ENCODE measurements around the gene TP53BP1.
"Not testable (repeated sequence)": the region's sequence is repeated elsewhere in the genome, so short reads cannot be mapped to it uniquely, and the experiment has no call there.

TP53BP1 gene

GRCh38 chr15:43534897-43535296 lies 41.9 kb upstream of the TP53BP1 start:
- Histone ChIP-seq H3F3A (ENCODE audit: insufficient read depth, low read length) (no peaks in the 10 kb centered on the region), H3K9me2 (replicated peaks; ENCODE audit: insufficient read depth, low read length) (no peaks in the 10 kb centered on the region), H3K4me1 (ENCODE audit: low read length) (no peaks in the 10 kb centered on the region), H3K4me2 (ENCODE audit: low read depth, low read length) (no peak overlapping the region), H3K27ac (ENCODE audit: low read length) (no peak overlapping the region), H3K9me3 (replicated peaks; ENCODE audit: insufficient read depth, low read length) (no peaks in the 10 kb centered on the region), H3K4me3 (ENCODE audit: low read length) (no peak overlapping the region), H4K20me1 (ENCODE audit: insufficient read depth, low read length) (no peaks in the 10 kb centered on the region), H3K27me3 (replicated peaks; ENCODE audit: insufficient read depth, low read length) (no peaks in the 10 kb centered on the region), H2AFZ (ENCODE audit: low read length) (no peak overlapping the region), H3K9ac (ENCODE audit: low read length) (no peak overlapping the region), H3K79me2 (ENCODE audit: low read length) (no peaks in the 10 kb centered on the region), H3K36me3 (replicated peaks; ENCODE audit: insufficient read depth, low read length) (no peaks in the 10 kb centered on the region)
- no peak for TF ChIP-seq EZH2phosphoT487 (IDR thresholded peaks at IDR 0.05; ENCODE audit: low read length)
- TF ChIP-seq CTCF (IDR thresholded peaks at IDR 0.05; ENCODE audit: low read length): no peak
- no peak for TF ChIP-seq EZH2 (optimal IDR thresholded peaks at IDR 0.05; ENCODE audit: low read depth, low read length)
- no peak for DNase-seq

GRCh38 chr15:43532826-43533225 lies 39.9 kb upstream of the TP53BP1 start:
- H3K4me2 ChIP-seq (ENCODE audit: low read depth, low read length); H3K9ac ChIP-seq (ENCODE audit: low read length); H3K4me1 ChIP-seq (ENCODE audit: low read length); DNase-seq; H3K4me3 ChIP-seq (ENCODE audit: low read length); H3K79me2 ChIP-seq (ENCODE audit: low read length); H2AFZ ChIP-seq (ENCODE audit: low read length); H3K9me2 ChIP-seq (replicated peaks; ENCODE audit: insufficient read depth, low read length); H3F3A ChIP-seq (ENCODE audit: insufficient read depth, low read length); H3K27ac ChIP-seq (ENCODE audit: low read length); H3K27me3 ChIP-seq (replicated peaks; ENCODE audit: insufficient read depth, low read length); H3K9me3 ChIP-seq (replicated peaks; ENCODE audit: insufficient read depth, low read length); H4K20me1 ChIP-seq (ENCODE audit: insufficient read depth, low read length); H3K36me3 ChIP-seq (replicated peaks; ENCODE audit: insufficient read depth, low read length): not testable (repeated sequence)

GRCh38 chr15:43531018-43531670 lies 38.2 kb upstream of the TP53BP1 start:
- Histone ChIP-seq H3F3A (ENCODE audit: insufficient read depth, low read length) (no peaks in the 10 kb centered on the region), H3K36me3 (replicated peaks; ENCODE audit: insufficient read depth, low read length) (no peaks in the 10 kb centered on the region), H3K4me1 (ENCODE audit: low read length) (no peaks in the 10 kb centered on the region), H3K4me2 (ENCODE audit: low read depth, low read length) (no peak overlapping the region), H3K27ac (ENCODE audit: low read length) (no peak overlapping the region), H2AFZ (ENCODE audit: low read length) (no peak overlapping the region), H3K9me3 (replicated peaks; ENCODE audit: insufficient read depth, low read length) (no peaks in the 10 kb centered on the region), H3K9me2 (replicated peaks; ENCODE audit: insufficient read depth, low read length) (no peaks in the 10 kb centered on the region), H4K20me1 (ENCODE audit: insufficient read depth, low read length) (no peaks in the 10 kb centered on the region), H3K79me2 (ENCODE audit: low read length) (no peaks in the 10 kb centered on the region), H3K4me3 (ENCODE audit: low read length) (no peak overlapping the region), H3K27me3 (replicated peaks; ENCODE audit: insufficient read depth, low read length) (no peaks in the 10 kb centered on the region), H3K9ac (ENCODE audit: low read length) (no peak overlapping the region)
- TF ChIP-seq EZH2 (optimal IDR thresholded peaks at IDR 0.05; ENCODE audit: low read depth, low read length) (no peak), CTCF (IDR thresholded peaks at IDR 0.05; ENCODE audit: low read length) (no peak), EZH2phosphoT487 (IDR thresholded peaks at IDR 0.05; ENCODE audit: low read length) (no peak)
- DNase-seq: no peak

GRCh38 chr15:43529587-43530345 lies 36.8 kb upstream of the TP53BP1 start:
- Histone ChIP-seq H3K9me3 (replicated peaks; ENCODE audit: insufficient read depth, low read length) (no peaks in the 10 kb centered on the region), H3K9me2 (replicated peaks; ENCODE audit: insufficient read depth, low read length) (no peaks in the 10 kb centered on the region), H3F3A (ENCODE audit: insufficient read depth, low read length) (no peaks in the 10 kb centered on the region), H3K4me1 (ENCODE audit: low read length) (peaks cover 7% of the 10 kb centered on the region), H3K4me2 (ENCODE audit: low read depth, low read length) (no peak overlapping the region), H2AFZ (ENCODE audit: low read length) (no peak overlapping the region), H3K27ac (ENCODE audit: low read length) (no peak overlapping the region), H3K4me3 (ENCODE audit: low read length) (no peak overlapping the region), H3K27me3 (replicated peaks; ENCODE audit: insufficient read depth, low read length) (no peaks in the 10 kb centered on the region), H3K36me3 (replicated peaks; ENCODE audit: insufficient read depth, low read length) (no peaks in the 10 kb centered on the region), H3K79me2 (ENCODE audit: low read length) (no peaks in the 10 kb centered on the region), H3K9ac (ENCODE audit: low read length) (no peak overlapping the region), H4K20me1 (ENCODE audit: insufficient read depth, low read length) (no peaks in the 10 kb centered on the region)
- no peak for DNase-seq
- no peak for TF ChIP-seq EZH2phosphoT487 (IDR thresholded peaks at IDR 0.05; ENCODE audit: low read length)
- no peak for TF ChIP-seq CTCF (IDR thresholded peaks at IDR 0.05; ENCODE audit: low read length)
- no peak for TF ChIP-seq EZH2 (optimal IDR thresholded peaks at IDR 0.05; ENCODE audit: low read depth, low read length)
